Lower lobe of right lung (tissue), 2 donors: ENCODE results near the gene PALM. TPM values are rescaled to one million over a fixed set of nuclear protein-coding genes. Genes with fewer than 3 reads are reported as not detected.
A peak's percentile ranks its signal among the peaks of the same experiment; 100 is the strongest.

ENCODE experiments used
- ATAC-seq, 2 donors: fragments of 200-7000 bp; cut with Tn5 transposase; one replicate each; pipeline ENCODE4 v1.9.1; 2020 to 2022; ENCODE audit warnings: mild to moderate bottlenecking in 2 of 2, moderate library complexity in 2 of 2
- DNase-seq: peaks from one replicate; pipeline ENCODE4 v3.0.0-alpha.2; 2020
- H3K27ac ChIP-seq: fragments of 200-600 bp; one replicate; pipeline ENCODE4 v1.8.0; 2022
- H3K27me3 ChIP-seq: fragments of 200-600 bp; one replicate; pipeline ENCODE4 v1.8.0; 2022; ENCODE audit warnings: low read depth
- H3K36me3 ChIP-seq: fragments of 200-600 bp; one replicate; pipeline ENCODE4 v1.8.0; 2022; ENCODE audit warnings: mild to moderate bottlenecking
- H3K4me1 ChIP-seq: fragments of 200-600 bp; one replicate; pipeline ENCODE4 v1.8.0; 2022
- H3K4me3 ChIP-seq: fragments of 200-600 bp; one replicate; pipeline ENCODE4 v1.8.0; 2022; ENCODE audit warnings: mild to moderate bottlenecking
- H3K9me3 ChIP-seq: fragments of 200-600 bp; one replicate; pipeline ENCODE4 v1.8.0; 2022
- intact Hi-C: fragments of 100-400 bp; cut with DNase I; formaldehyde crosslinking; loops from one replicate; pipeline ENCODE4 v1.11.0; 2022
- total RNA-seq: library from RNA; stranded (reverse); fragmentation: NEBNext Ultra II Directional; extraction: Animal tissue kit (Norgen Biotek cat#: 25700); gene quantifications from one replicate; pipeline ENCODE4 v1.2.1, GENCODE V29; 2021
- TF ChIP-seq, protein P1 (sequence below): fragments of 200-600 bp; IDR thresholded peaks from one replicate; pipeline ENCODE4 v1.8.0; 2022; ENCODE audit warnings: antibody characterized with exemption, mild to moderate bottlenecking
- donor health status: DM: no; HTN: yes; CAD: no; lungs with severe emphysema.

Gene PALM
- total RNA-seq, 1 donor from 2014 or later = 37.0 TPM

DNA sequence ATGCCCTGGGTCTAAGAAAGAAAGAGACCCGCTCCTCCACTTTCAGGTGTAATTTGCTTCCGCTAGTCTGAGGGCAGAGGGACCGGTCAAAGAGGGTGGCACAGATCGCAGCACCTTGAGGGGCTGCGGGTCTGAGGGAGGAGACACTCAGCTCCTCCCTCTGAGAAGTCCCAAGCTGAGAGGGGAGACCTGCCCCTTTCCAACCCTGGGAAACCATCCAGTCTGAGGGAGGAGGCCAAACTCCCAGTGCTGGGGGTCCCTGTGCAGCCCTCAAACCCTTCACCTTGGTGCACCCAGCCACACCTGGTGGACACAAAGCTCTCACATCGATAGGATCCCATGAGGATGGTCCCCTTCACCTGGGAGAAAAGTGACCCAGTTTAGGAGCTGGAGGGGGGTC lies 55.1 kb downstream of the PALM start:
- H3K9me3 ChIP-seq = no peaks in the 10 kb centered on the region
- intact Hi-C loops = no loop called here
- ATAC-seq (no peak), DNase-seq (no peak)
- H3K4me1 ChIP-seq = no peaks in the 10 kb centered on the region
- TF ChIP-seq, protein P1, sequence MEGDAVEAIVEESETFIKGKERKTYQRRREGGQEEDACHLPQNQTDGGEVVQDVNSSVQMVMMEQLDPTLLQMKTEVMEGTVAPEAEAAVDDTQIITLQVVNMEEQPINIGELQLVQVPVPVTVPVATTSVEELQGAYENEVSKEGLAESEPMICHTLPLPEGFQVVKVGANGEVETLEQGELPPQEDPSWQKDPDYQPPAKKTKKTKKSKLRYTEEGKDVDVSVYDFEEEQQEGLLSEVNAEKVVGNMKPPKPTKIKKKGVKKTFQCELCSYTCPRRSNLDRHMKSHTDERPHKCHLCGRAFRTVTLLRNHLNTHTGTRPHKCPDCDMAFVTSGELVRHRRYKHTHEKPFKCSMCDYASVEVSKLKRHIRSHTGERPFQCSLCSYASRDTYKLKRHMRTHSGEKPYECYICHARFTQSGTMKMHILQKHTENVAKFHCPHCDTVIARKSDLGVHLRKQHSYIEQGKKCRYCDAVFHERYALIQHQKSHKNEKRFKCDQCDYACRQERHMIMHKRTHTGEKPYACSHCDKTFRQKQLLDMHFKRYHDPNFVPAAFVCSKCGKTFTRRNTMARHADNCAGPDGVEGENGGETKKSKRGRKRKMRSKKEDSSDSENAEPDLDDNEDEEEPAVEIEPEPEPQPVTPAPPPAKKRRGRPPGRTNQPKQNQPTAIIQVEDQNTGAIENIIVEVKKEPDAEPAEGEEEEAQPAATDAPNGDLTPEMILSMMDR = no peak
- H3K27me3 ChIP-seq = no peaks in the 10 kb centered on the region
- H3K36me3 ChIP-seq = no peaks in the 10 kb centered on the region
- no peak overlapping the region for H3K27ac ChIP-seq
- no peak overlapping the region for H3K4me3 ChIP-seq

DNA sequence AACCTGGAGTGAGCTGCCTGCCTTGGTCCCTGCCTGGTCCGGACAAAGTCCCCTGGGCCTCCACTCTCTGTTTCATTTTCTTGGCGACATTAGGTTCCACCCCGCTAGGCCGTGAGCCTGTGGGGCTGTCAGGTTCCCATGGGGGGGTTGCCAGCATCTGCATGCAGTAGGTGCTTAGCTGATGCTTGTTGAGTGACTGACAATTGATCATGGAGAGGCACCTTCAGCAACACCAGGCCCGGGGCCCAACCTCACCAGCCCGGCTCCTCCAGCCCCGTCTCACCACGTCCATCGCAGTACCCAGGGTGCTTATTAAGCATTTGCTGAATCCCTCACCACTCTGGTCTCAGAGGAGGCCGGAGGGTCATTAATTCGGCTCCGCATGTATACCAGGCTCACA lies 55.6 kb downstream of the PALM start:
- intact Hi-C loops = no loop called here
- Histone ChIP-seq H3K27ac (no peak overlapping the region), H3K9me3 (no peaks in the 10 kb centered on the region), H3K27me3 (no peaks in the 10 kb centered on the region), H3K36me3 (no peaks in the 10 kb centered on the region), H3K4me3 (no peak overlapping the region), H3K4me1 (no peaks in the 10 kb centered on the region)
- ATAC-seq (no peak), DNase-seq (no peak)
- TF ChIP-seq, protein P1 = no peak

DNA sequence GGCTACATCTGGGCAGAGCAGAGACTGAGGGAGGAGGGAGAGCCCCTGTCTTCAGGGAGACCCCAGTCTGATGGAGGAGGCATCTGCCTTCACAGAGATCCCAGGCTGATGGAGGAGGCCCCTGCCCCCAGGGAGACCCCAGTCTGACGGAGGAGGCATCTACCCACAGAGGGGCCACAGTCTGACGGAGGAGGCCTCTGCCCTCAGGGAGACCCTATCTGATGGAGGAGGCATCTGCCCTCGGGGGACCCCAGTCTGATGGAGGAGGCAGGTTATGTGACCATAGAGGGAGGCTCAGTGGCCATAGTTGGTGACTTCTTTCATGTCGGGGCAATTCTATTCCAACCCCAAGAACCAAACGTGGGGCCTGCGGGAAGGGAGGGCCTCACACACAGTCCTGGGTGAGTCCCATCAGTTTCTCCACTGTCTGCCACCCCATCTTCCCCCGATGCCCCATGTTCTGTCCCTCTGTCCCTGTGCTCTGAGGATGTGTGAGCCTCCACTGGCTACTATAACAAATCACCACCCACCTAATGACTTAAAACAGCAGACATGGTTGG lies 56.5 kb downstream of the PALM start:
- Histone ChIP-seq H3K4me3 (no peak overlapping the region), H3K27ac (no peak overlapping the region), H3K36me3 (no peaks in the 10 kb centered on the region), H3K4me1 (no peaks in the 10 kb centered on the region), H3K9me3 (no peaks in the 10 kb centered on the region), H3K27me3 (no peaks in the 10 kb centered on the region)
- DNase-seq (no peak), ATAC-seq (no peak)
- TF ChIP-seq, protein P1 = no peak
- intact Hi-C loops = no loop called here

GRCh38 chr19:768424-768823 lies 59.7 kb downstream of the PALM start:
- no peak overlapping the region for H3K4me3 ChIP-seq
- no peaks in the 10 kb centered on the region for H3K27me3 ChIP-seq
- H3K36me3 ChIP-seq = no peaks in the 10 kb centered on the region
- TF ChIP-seq, protein P1 = no peak
- DNase-seq (no peak), ATAC-seq (no peak)
- intact Hi-C loops = no loop called here
- no peaks in the 10 kb centered on the region for H3K9me3 ChIP-seq
- no peaks in the 10 kb centered on the region for H3K4me1 ChIP-seq
- peak overlapping the region; percentile 24 for H3K27ac ChIP-seq

- ATAC-seq (no peak), DNase-seq (no peak)
- Histone ChIP-seq H3K36me3 (no peaks in the 10 kb centered on the region), H3K27ac (no peak overlapping the region), H3K4me3 (no peak overlapping the region), H3K4me1 (no peaks in the 10 kb centered on the region), H3K9me3 (no peaks in the 10 kb centered on the region), H3K27me3 (no peaks in the 10 kb centered on the region)
- intact Hi-C loops = loop anchor here (10.0 kb wide), 1 partner anchor 215 kb away; the partner anchor contains the start of gene WDR18
- TF ChIP-seq, protein P1 = no peak
Measured at GRCh38 chr19:769616-770015, 60.9 kb downstream of the PALM start.
